A549 (cell line): Measurements from ENCODE around the gene GSTP1. TPM values are rescaled to one million over a fixed set of nuclear protein-coding genes. Genes with fewer than 3 reads are reported as not detected.

Source experiments
- ATAC-seq, 2 experiments: fragments of 200-7000 bp in 1 of 2; fragments of >200 bp in 1 of 2; cut with Nextera tagmentation in 1 of 2; cut with Tn5 transposase in 1 of 2; 3 replicates each; pipeline versions ENCODE4 v1.8.0 to v1.9.1; 2018 to 2020; ENCODE audit warnings: mild to moderate bottlenecking in 1 of 2, moderate library complexity in 1 of 2
- CTCF ChIA-PET: fragments of 300-600 bp; sonication (Branson Sonifier 250); formaldehyde crosslinking; extraction: SDS; loops from one replicate; lab custom pipeline; 2021; ENCODE audit warnings: antibody characterized with exemption, inconsistent platforms; lab: Yijun Ruan, JAX
- POLR2A ChIA-PET: fragments of 350-600 bp; formaldehyde crosslinking; extraction: SDS; loops from one replicate; lab custom pipeline; 2021; ENCODE audit warnings: antibody characterized with exemption, inconsistent platforms; lab: Yijun Ruan, JAX
- DNase-seq, 2 experiments: peaks; one replicate each; pipeline versions ENCODE4 v3.0.0 to v3.0.0-alpha.2; 2011 to 2016; ENCODE audit warnings: low read depth in 1 of 2, low spot score in 1 of 2
- FAIRE-seq: peaks from 2 replicates; lab custom pipeline; 2011; peaks lifted over from hg19 to GRCh38; lab: Jason Lieb, UNC
- H3K27ac ChIP-seq, 2 experiments: fragments of >200 bp; sonication (Bioruptor Twin); formaldehyde crosslinking; 3 replicates each; pipeline ENCODE4 v1.5.1; 2016 to 2017
- H3K4me1 ChIP-seq: fragments of >200 bp; sonication (Bioruptor Twin); formaldehyde crosslinking; 3 replicates; pipeline ENCODE4 v1.6.1; 2016
- H3K4me2 ChIP-seq: fragments of >200 bp; sonication (Bioruptor Twin); formaldehyde crosslinking; 3 replicates; pipeline ENCODE4 v1.6.1; 2016
- H3K4me3 ChIP-seq: fragments of >200 bp; sonication (Bioruptor Twin); formaldehyde crosslinking; 3 replicates; pipeline ENCODE4 v1.5.1; 2016
- H3K9me3 ChIP-seq: fragments of >200 bp; sonication (Bioruptor Twin); formaldehyde crosslinking; 3 replicates; pipeline ENCODE4 v1.6.1; 2016
- BCL3 ChIP-seq: fragments of >200 bp; sonication (Bioruptor Twin); formaldehyde crosslinking; IDR thresholded peaks from 3 replicates; pipeline ENCODE4 v1.6.1; 2016
- CBX2 ChIP-seq: fragments of 200-600 bp; sonication (generic); IDR thresholded peaks from 2 replicates; pipeline ENCODE4 v1.6.1; 2016; ENCODE audit warnings: low read depth, mild to moderate bottlenecking, borderline replicate concordance
- CEBPB ChIP-seq, 2 experiments: fragments of >200 bp in 1 of 2; sonication (Bioruptor Twin) in 1 of 2; formaldehyde crosslinking in 1 of 2; IDR thresholded peaks; 2 replicates each; pipeline ENCODE4 v1.6.1; 2012 to 2016
- CHD2 ChIP-seq: fragments of 150-350 bp; IDR thresholded peaks from 2 replicates; pipeline ENCODE4 v1.6.1; 2014; ENCODE audit warnings: low read length; ENCODE audit not compliant: partially characterized antibody
- CTCF ChIP-seq: fragments of >200 bp; sonication (Bioruptor Twin); formaldehyde crosslinking; IDR thresholded peaks from 3 replicates; pipeline ENCODE4 v1.5.1; 2016
- E2F6 ChIP-seq: IDR thresholded peaks from 2 replicates; pipeline ENCODE4 v1.6.1; 2012; ENCODE audit warnings: low read depth, borderline replicate concordance
- EHF ChIP-seq: fragments of 250-450 bp; sonication (Bioruptor Pico); IDR thresholded peaks from 2 replicates; pipeline ENCODE4 v1.5.0; 2020; ENCODE audit warnings: mild to moderate bottlenecking
- EHMT2 ChIP-seq: fragments of 200-600 bp; sonication (generic); IDR thresholded peaks from 2 replicates; pipeline ENCODE4 v1.6.1; 2016; ENCODE audit warnings: antibody characterized with exemption, low read depth, mild to moderate bottlenecking, moderate library complexity
- EP300 ChIP-seq, 2 experiments: fragments of >200 bp; sonication (Bioruptor Twin); formaldehyde crosslinking; IDR thresholded peaks; 2 replicates in 1 of 2; 3 replicates in 1 of 2; pipeline ENCODE4 v1.6.1; 2016 to 2017
- FOSB ChIP-seq: fragments of 250-450 bp; sonication (Bioruptor Pico); IDR thresholded peaks from 2 replicates; pipeline ENCODE4 v1.5.0; 2020; ENCODE audit warnings: mild to moderate bottlenecking, moderate library complexity
- FOSL2 ChIP-seq, 2 experiments: fragments of 450-650 bp in 1 of 2; fragments of >200 bp in 1 of 2; sonication (Bioruptor Twin) in 1 of 2; formaldehyde crosslinking; IDR thresholded peaks; 2 replicates each; pipeline versions ENCODE4 v1.5.0 to v1.6.1; 2016 to 2020; ENCODE audit warnings: mild to moderate bottlenecking in 1 of 2, moderate library complexity in 1 of 2
- FOXS1 ChIP-seq: fragments of 250-450 bp; sonication (Bioruptor Pico); IDR thresholded peaks from 2 replicates; pipeline ENCODE4 v1.5.0; 2020; ENCODE audit warnings: mild to moderate bottlenecking, moderate library complexity
- HDAC2 ChIP-seq: fragments of 200-600 bp; sonication (generic); IDR thresholded peaks from 2 replicates; pipeline ENCODE4 v1.6.1; 2016
- HEYL ChIP-seq: fragments of 250-450 bp; sonication (Bioruptor Pico); IDR thresholded peaks from 2 replicates; pipeline ENCODE4 v1.8.0; 2021; ENCODE audit warnings: mild to moderate bottlenecking, moderate library complexity
- HMGXB4 ChIP-seq: fragments of 250-450 bp; sonication (Bioruptor Pico); IDR thresholded peaks from 2 replicates; pipeline ENCODE4 v1.5.0; 2021; ENCODE audit warnings: mild to moderate bottlenecking, moderate library complexity, borderline replicate concordance
- JUN ChIP-seq, 2 experiments: fragments of >200 bp; sonication (Bioruptor Twin); formaldehyde crosslinking; IDR thresholded peaks; 2 replicates in 1 of 2; 3 replicates in 1 of 2; pipeline ENCODE4 v1.6.1; 2016 to 2017
- JUNB ChIP-seq: fragments of >200 bp; sonication (Bioruptor Twin); formaldehyde crosslinking; IDR thresholded peaks from 2 replicates; pipeline ENCODE4 v1.6.1; 2016
- KDM1A ChIP-seq: fragments of 200-600 bp; sonication (generic); IDR thresholded peaks from 2 replicates; pipeline ENCODE4 v1.6.1; 2016; ENCODE audit warnings: low read depth, mild to moderate bottlenecking
- KDM5A ChIP-seq: fragments of 200-600 bp; sonication (generic); IDR thresholded peaks from 2 replicates; pipeline ENCODE4 v1.6.1; 2016; ENCODE audit warnings: antibody characterized with exemption, mild to moderate bottlenecking
- MAX ChIP-seq: IDR thresholded peaks from 2 replicates; pipeline ENCODE4 v1.6.1; 2012
- MAZ ChIP-seq: fragments of 150-350 bp; IDR thresholded peaks from 2 replicates; pipeline ENCODE4 v1.6.1; 2014; ENCODE audit warnings: antibody characterized with exemption, low read depth, low read length, borderline replicate concordance
- MYC ChIP-seq: IDR thresholded peaks from 2 replicates; pipeline ENCODE4 v1.6.1; 2012; ENCODE audit warnings: mild to moderate bottlenecking, inconsistent platforms, low read length, improper control_type of control experiment, borderline replicate concordance
- NFE2L2 ChIP-seq: fragments of 150-350 bp; conservative IDR thresholded peaks from 2 replicates; pipeline ENCODE4 v1.6.1; 2014; ENCODE audit warnings: low read length
- NPAS2 ChIP-seq: fragments of 250-450 bp; sonication (Bioruptor Pico); IDR thresholded peaks from 2 replicates; pipeline ENCODE4 v1.8.0; 2022; ENCODE audit warnings: mild to moderate bottlenecking, moderate library complexity, borderline replicate concordance
- NR3C1 ChIP-seq: fragments of >200 bp; sonication (Bioruptor Twin); formaldehyde crosslinking; IDR thresholded peaks from 3 replicates; pipeline ENCODE4 v1.6.1; 2017
- PHF8 ChIP-seq: fragments of 200-600 bp; sonication (generic); IDR thresholded peaks from 2 replicates; pipeline ENCODE4 v1.6.1; 2016; ENCODE audit warnings: low read depth, mild to moderate bottlenecking, antibody characterized with exemption, moderate library complexity, borderline replicate concordance
- POLR2A ChIP-seq: IDR thresholded peaks from 2 replicates; pipeline ENCODE4 v1.6.1; 2012; ENCODE audit warnings: mild to moderate bottlenecking, low read length
- POLR2AphosphoS2 ChIP-seq: conservative IDR thresholded peaks from 2 replicates; pipeline ENCODE4 v1.6.1; 2012; ENCODE audit warnings: low read length, improper control_type of control experiment, inconsistent platforms
- RAD21 ChIP-seq, 2 experiments: fragments of >200 bp in 1 of 2; sonication (Bioruptor Twin) in 1 of 2; formaldehyde crosslinking in 1 of 2; IDR thresholded peaks in 1 of 2; conservative IDR thresholded peaks in 1 of 2; 2 replicates in 1 of 2; 3 replicates in 1 of 2; pipeline ENCODE4 v1.6.1; 2012 to 2018; ENCODE audit warnings: inconsistent platforms in 1 of 2
- RARB ChIP-seq: fragments of 250-450 bp; sonication (Bioruptor Pico); IDR thresholded peaks from 2 replicates; pipeline ENCODE4 v1.8.0; 2021; ENCODE audit warnings: mild to moderate bottlenecking, moderate library complexity
- RFX5 ChIP-seq: fragments of 450-650 bp; IDR thresholded peaks from 2 replicates; pipeline ENCODE4 v1.7.1; 2014; ENCODE audit warnings: antibody characterized with exemption, mild to moderate bottlenecking, moderate library complexity
- RNF2 ChIP-seq: fragments of 200-600 bp; sonication (generic); IDR thresholded peaks from 2 replicates; pipeline ENCODE4 v1.6.1; 2016; ENCODE audit warnings: low read depth, mild to moderate bottlenecking, antibody characterized with exemption, moderate library complexity, borderline replicate concordance
- SMC3 ChIP-seq: fragments of >200 bp; sonication (Bioruptor Twin); formaldehyde crosslinking; IDR thresholded peaks from 3 replicates; pipeline ENCODE4 v1.6.1; 2018; ENCODE audit warnings: inconsistent platforms
- TFCP2L1 ChIP-seq: fragments of 250-450 bp; sonication (Bioruptor Pico); IDR thresholded peaks from 2 replicates; pipeline ENCODE4 v1.5.0; 2021; ENCODE audit warnings: mild to moderate bottlenecking
- USF2 ChIP-seq: fragments of 450-650 bp; IDR thresholded peaks from 2 replicates; pipeline ENCODE4 v1.6.1; 2014; ENCODE audit warnings: antibody characterized with exemption
- WGBS: methylation state at CpG from one replicate; pipeline ENCODE4 v1.1.6; 2017; ENCODE audit errors: missing lambda C conversion rate; 5-methylcytosine and 5-hydroxymethylcytosine counted together
- polyA plus RNA-seq, 4 experiments: library from polyadenylated mRNA; depleted of rRNA in 3 of 4; stranded (reverse); fragments of >200 nt; fragmentation: RNase III in 1 of 4; extraction: RNeasy Plus Mini Kit Qiagen cat#74134 plus additional on column Dnase treatment in 1 of 4; gene quantifications; 2 replicates in 3 of 4; 3 replicates in 1 of 4; pipeline ENCODE4 v1.2.3, GENCODE V29; 2011 to 2017

The GSTP1 gene
- polyA plus RNA-seq, 2 of the 4 experiments (the other 2 are of a cell fraction), result 991 to 1,034 TPM

GRCh38 chr11:67630228-67630942, 46.8 kb downstream of the GSTP1 start:
- no peak for FAIRE-seq
- TF ChIP-seq BCL3 (0 out of 3 replicates have a peak, but pooled peaks have one; percentile 47), MYC (no peak), POLR2A (peak; percentile 52), NFE2L2 (no peak), HMGXB4 (CRISPR knock-in tag) (no peak), FOSB (CRISPR knock-in tag) (no peak), E2F6 (no peak), MAX (no peak; the same call in 1 of the 2 replicates), CEBPB (IDR thresholded peaks at IDR 0.05) (no peak), NR3C1 (no peak), KDM5A (no peak), EHMT2 (no peak), RARB (CRISPR knock-in tag) (no peak), JUNB (no peak), KDM1A (no peak), CHD2 (peak; percentile 16), EP300 (IDR thresholded peaks at IDR 0.05) (no peak), FOXS1 (CRISPR knock-in tag) (no peak), HEYL (CRISPR knock-in tag) (no peak), CBX2 (no peak), JUN (IDR thresholded peaks at IDR 0.05) (no peak; a peak in 1 of 5 replicates), CTCF (peak; percentile 68), RAD21 (conservative IDR thresholded peaks at IDR 0.05 in 1 of 2, IDR thresholded peaks at IDR 0.05 in 1 of 2) (peak; percentile 49 to 57), SMC3 (peak; percentile 55; the same call in 2 of the 3 replicates), FOSL2 (IDR thresholded peaks at IDR 0.05) (no peak), FOSL2 (CRISPR knock-in tag; IDR thresholded peaks at IDR 0.05) (no peak), RNF2 (no peak), MAZ (no peak), POLR2AphosphoS2 (no peak), HDAC2 (no peak), RFX5 (0 out of 2 replicates have a peak, but pooled peaks have one; percentile 34), USF2 (no peak), EHF (CRISPR knock-in tag) (no peak), NPAS2 (CRISPR knock-in tag) (no peak), TFCP2L1 (no peak), PHF8 (peak; percentile 72; the same call in 1 of the 2 replicates)

More at GRCh38 chr11:67630228-67630942, 46.8 kb downstream of the GSTP1 start:
- H3K4me1 ChIP-seq, result peaks cover 6% of the 10 kb centered on the region; the same call in 2 of the 3 replicates
- peak overlapping the region; percentile 91 for H3K4me2 ChIP-seq
- ATAC-seq, result peak; percentile 72 to 88
- WGBS, result 3% methylated on average over 19 of the region's 70 CpGs
- peak; percentile 91 to 98 for DNase-seq
- no peaks in the 10 kb centered on the region for H3K9me3 ChIP-seq
- peak overlapping the region; percentile 59 for H3K4me3 ChIP-seq
- ChIA-PET POLR2A (interaction anchor here (0.8 to 2.4 kb wide), 10 partner anchors 11 to 62 kb away, joined by 3 to 10 read pairs (median 4); partner anchors contain the start of genes ACY3 and GSTP1), CTCF (interaction anchor here (0.6 to 14.1 kb wide), 28 partner anchors 9 to 657 kb away, joined by 3 to 181 read pairs (median 5); partner anchors contain the start of genes ACY3, ALDH3B2, GSTP1 and TBX10)
- peak overlapping the region; percentile 77 to 87 for H3K27ac ChIP-seq
